IMR-90 (cell line): ENCODE measurements around the gene CLEC16A. TPM values are rescaled to one million over a fixed set of nuclear protein-coding genes. Genes with fewer than 3 reads are reported as not detected.

Experiments used
- ATAC-seq: fragments of 200-7000 bp; cut with Tn5 transposase; 2 replicates; pipeline ENCODE4 v1.9.1; 2020; ENCODE audit warnings: low read depth, mild to moderate bottlenecking, moderate library complexity
- BruUV-seq: library from RNA; stranded (reverse); fragments of 400-500 nt; replicated peaks from 2 replicates; lab custom pipeline; 2021; lab: Mats Ljungman, UMichigan
- CTCF ChIA-PET: fragments of 300-600 bp; formaldehyde crosslinking; extraction: SDS; loops from one replicate; lab custom pipeline; 2021; ENCODE audit warnings: antibody characterized with exemption; lab: Yijun Ruan, JAX
- POLR2A ChIA-PET: fragments of 300-600 bp; sonication (Branson Sonifier 250); formaldehyde crosslinking; loops from one replicate; lab custom pipeline; 2022; ENCODE audit warnings: antibody characterized with exemption; ENCODE audit not compliant: unreplicated experiment; lab: Charles Lee
- DNase-seq: peaks from one replicate; pipeline ENCODE4 v3.0.0; 2013
- H2AFZ ChIP-seq: replicated peaks from 2 replicates; pipeline ENCODE3; 2013; ENCODE audit warnings: low read length, mild to moderate bottlenecking; ENCODE audit not compliant: poor library complexity
- H2AK5ac ChIP-seq: 2 replicates; pipeline ENCODE4 v1.6.1; 2013; ENCODE audit warnings: low read depth, low read length, inconsistent platforms
- H2AK9ac ChIP-seq: replicated peaks from 2 replicates; pipeline ENCODE3; 2013; ENCODE audit warnings: mild to moderate bottlenecking, low read depth, low read length, moderate library complexity; ENCODE audit not compliant: poor library complexity
- H2BK120ac ChIP-seq: 2 replicates; pipeline ENCODE4 v1.6.1; 2013; ENCODE audit warnings: low read depth, low read length, inconsistent platforms
- H2BK15ac ChIP-seq: 3 replicates; pipeline ENCODE4 v1.6.1; 2013; ENCODE audit warnings: low read depth, low read length, inconsistent platforms
- H2BK20ac ChIP-seq: 2 replicates; pipeline ENCODE4 v1.6.1; 2013; ENCODE audit warnings: low read depth, mild to moderate bottlenecking, inconsistent platforms, low read length, moderate library complexity
- H2BK5ac ChIP-seq: 2 replicates; pipeline ENCODE4 v1.6.1; 2013; ENCODE audit warnings: mild to moderate bottlenecking, low read depth, low read length, inconsistent platforms; ENCODE audit not compliant: poor library complexity, severe bottlenecking
- H3K14ac ChIP-seq: replicated peaks from 2 replicates; pipeline ENCODE4 v1.6.1; 2013; ENCODE audit warnings: low read depth, low read length, inconsistent platforms
- H3K18ac ChIP-seq: 2 replicates; pipeline ENCODE4 v1.6.1; 2013; ENCODE audit warnings: low read depth, low read length, control low read depth
- H3K23ac ChIP-seq: 2 replicates; pipeline ENCODE4 v1.6.1; 2013; ENCODE audit warnings: low read depth, low read length, inconsistent platforms
- H3K27ac ChIP-seq: 2 replicates; pipeline ENCODE4 v1.5.1; 2013; ENCODE audit warnings: mild to moderate bottlenecking, control low read depth, low read length; ENCODE audit not compliant: insufficient read depth
- H3K27me3 ChIP-seq: 2 replicates; pipeline ENCODE4 v1.6.1; 2013; ENCODE audit warnings: low read length; ENCODE audit not compliant: control insufficient read depth, insufficient read depth
- H3K36me3 ChIP-seq: 2 replicates; pipeline ENCODE4 v1.6.1; 2013; ENCODE audit warnings: low read length, mixed read lengths; ENCODE audit not compliant: control insufficient read depth, insufficient read depth
- H3K4ac ChIP-seq: 2 replicates; pipeline ENCODE4 v1.6.1; 2013; ENCODE audit warnings: low read depth, low read length, inconsistent platforms
- H3K4me1 ChIP-seq: 2 replicates; pipeline ENCODE4 v1.6.1; 2013; ENCODE audit warnings: low read length, mixed read lengths; ENCODE audit not compliant: control insufficient read depth, insufficient read depth
- H3K4me2 ChIP-seq: 2 replicates; pipeline ENCODE4 v1.6.1; 2013; ENCODE audit warnings: low read depth, mild to moderate bottlenecking, control low read depth, low read length, moderate library complexity
- H3K4me3 ChIP-seq: 2 replicates; pipeline ENCODE4 v1.5.1; 2013; ENCODE audit warnings: low read depth, mild to moderate bottlenecking, control low read depth, low read length, moderate library complexity; ENCODE audit not compliant: insufficient read depth
- H3K56ac ChIP-seq: 2 replicates; pipeline ENCODE4 v1.6.1; 2013; ENCODE audit warnings: low read length, inconsistent platforms; ENCODE audit not compliant: insufficient read depth; ENCODE audit errors: extremely low read depth
- H3K79me1 ChIP-seq, 2 experiments: 2 replicates each; pipeline ENCODE4 v1.6.1; 2013; ENCODE audit warnings: low read length in 2 of 2, inconsistent platforms in 1 of 2, low read depth in 1 of 2
- H3K9ac ChIP-seq: 2 replicates; pipeline ENCODE4 v1.6.1; 2013; ENCODE audit warnings: low read depth, low read length, control low read depth
- H3K9me1 ChIP-seq: 2 replicates; pipeline ENCODE4 v1.6.1; 2013; ENCODE audit warnings: low read length, inconsistent platforms; ENCODE audit not compliant: insufficient read depth
- H3K9me3 ChIP-seq: 2 replicates; pipeline ENCODE4 v1.6.1; 2013; ENCODE audit warnings: low read length; ENCODE audit not compliant: control insufficient read depth, insufficient read depth
- H4K20me1 ChIP-seq: 2 replicates; pipeline ENCODE4 v1.6.1; 2013; ENCODE audit warnings: low read length, inconsistent platforms; ENCODE audit not compliant: insufficient read depth
- H4K5ac ChIP-seq: 2 replicates; pipeline ENCODE4 v1.6.1; 2013; ENCODE audit warnings: mild to moderate bottlenecking, low read depth, low read length, control low read depth
- H4K8ac ChIP-seq, 2 experiments: 2 replicates each; pipeline ENCODE4 v1.6.1; 2013; ENCODE audit warnings: low read depth in 2 of 2, low read length in 2 of 2, control low read depth in 1 of 2, inconsistent platforms in 1 of 2
- H4K91ac ChIP-seq: 2 replicates; pipeline ENCODE4 v1.6.1; 2013; ENCODE audit warnings: low read depth, low read length, inconsistent platforms; ENCODE audit not compliant: insufficient read depth
- BHLHE40 ChIP-seq: fragments of 150-350 bp; IDR thresholded peaks from 2 replicates; pipeline ENCODE4 v1.6.1; 2016; ENCODE audit warnings: mild to moderate bottlenecking, low read depth, low read length
- CEBPB ChIP-seq: IDR thresholded peaks from 2 replicates; pipeline ENCODE4 v1.6.1; 2012; ENCODE audit warnings: low read depth, low read length, improper control_type of control experiment
- CHD1 ChIP-seq: IDR thresholded peaks from 2 replicates; pipeline ENCODE4 v1.6.1; 2012; ENCODE audit warnings: low read depth, low read length, improper control_type of control experiment
- CTCF ChIP-seq: conservative IDR thresholded peaks from 2 replicates; pipeline ENCODE4 v1.5.1; 2012; ENCODE audit warnings: mild to moderate bottlenecking, low read depth, low read length, improper control_type of control experiment
- ELK1 ChIP-seq: fragments of 150-350 bp; IDR thresholded peaks from 2 replicates; pipeline ENCODE4 v1.6.1; 2016; ENCODE audit warnings: low read depth, mild to moderate bottlenecking, low read length, moderate library complexity, borderline replicate concordance
- FOS ChIP-seq: fragments of 150-350 bp; IDR thresholded peaks from 2 replicates; pipeline ENCODE4 v1.6.1; 2016; ENCODE audit warnings: low read depth, low read length
- MAFK ChIP-seq: IDR thresholded peaks from 2 replicates; pipeline ENCODE4 v1.6.1; 2012; ENCODE audit warnings: low read depth, low read length, improper control_type of control experiment
- MAZ ChIP-seq: IDR thresholded peaks from 2 replicates; pipeline ENCODE4 v1.6.1; 2012; ENCODE audit warnings: low read depth, mild to moderate bottlenecking, low read length, improper control_type of control experiment, moderate library complexity, borderline replicate concordance
- MXI1 ChIP-seq: IDR thresholded peaks from 2 replicates; pipeline ENCODE4 v1.6.1; 2012; ENCODE audit warnings: low read depth, mild to moderate bottlenecking, low read length, moderate library complexity, borderline replicate concordance
- NFE2L2 ChIP-seq: fragments of 150-350 bp; IDR thresholded peaks from 2 replicates; pipeline ENCODE4 v1.6.1; 2016; ENCODE audit warnings: low read depth, mild to moderate bottlenecking, low read length
- POLR2A ChIP-seq: IDR thresholded peaks from 2 replicates; pipeline ENCODE4 v1.6.1; 2012; ENCODE audit warnings: mild to moderate bottlenecking, low read depth, low read length
- RAD21 ChIP-seq: IDR thresholded peaks from 2 replicates; pipeline ENCODE4 v1.6.1; 2012; ENCODE audit warnings: low read length, improper control_type of control experiment
- RCOR1 ChIP-seq: IDR thresholded peaks from 2 replicates; pipeline ENCODE4 v1.6.1; 2012; ENCODE audit warnings: mild to moderate bottlenecking, low read length, improper control_type of control experiment; ENCODE audit not compliant: insufficient replicate concordance
- RFX5 ChIP-seq: IDR thresholded peaks from 2 replicates; pipeline ENCODE4 v1.8.0; 2012; ENCODE audit warnings: low read depth, mild to moderate bottlenecking, low read length, moderate library complexity
- SMC3 ChIP-seq: fragments of 150-350 bp; IDR thresholded peaks from 2 replicates; pipeline ENCODE4 v1.6.1; 2016; ENCODE audit warnings: low read depth, mild to moderate bottlenecking, antibody characterized with exemption, low read length, moderate library complexity
- USF2 ChIP-seq: fragments of 150-350 bp; IDR thresholded peaks from 2 replicates; pipeline ENCODE4 v1.6.1; 2017; ENCODE audit warnings: mild to moderate bottlenecking, antibody characterized with exemption, low read length, low read depth
- WGBS, 2 experiments: methylation state at CpG; one replicate each; pipeline versions ENCODE4 v1.1.5 to v1.1.7; 2013; ENCODE audit warnings: missing lambda C conversion rate in 2 of 2; ENCODE audit not compliant: insufficient read length in 1 of 2; ENCODE audit errors: extremely low coverage in 2 of 2; 5-methylcytosine and 5-hydroxymethylcytosine counted together
- dilution Hi-C: fragments of 300-500 bp; cut with HindIII; formaldehyde crosslinking; loops from one replicate; pipeline ENCODE4 v1.14.3; 2018; ENCODE audit warnings: low sequenced_read_pairs; ENCODE audit not compliant: unreplicated experiment
- in situ Hi-C: fragments of 300-500 bp; cut with MboI; formaldehyde crosslinking; loops from 3 replicates; pipeline ENCODE4 v1.14.3; 2019; ENCODE audit warnings: low sequenced_read_pairs, inconsistent platforms, mixed read lengths
- intact Hi-C: fragments of 100-400 bp; cut with micrococcal nuclease; formaldehyde crosslinking; loops from 2 replicates; pipeline ENCODE4 v1.10.0; 2022
- polyA plus RNA-seq, 3 experiments: library from polyadenylated mRNA; depleted of rRNA; stranded (reverse); fragments of >200 nt; gene quantifications; 2 replicates each; pipeline ENCODE4 v1.2.3, GENCODE V29; 2012; ENCODE audit warnings: low replicate concordance in 1 of 3
- total RNA-seq: library from RNA; depleted of rRNA; stranded (reverse); fragments of >200 nt; gene quantifications from 2 replicates; pipeline ENCODE4 v1.2.3, GENCODE V29; 2012

CLEC16A gene
- total and polyA plus RNA-seq, 2 of the 4 experiments (the other 2 are of a cell fraction), result 15.9 to 16.5 TPM

GRCh38 chr16:10907757-10908045 lies 36.7 kb upstream of the CLEC16A start:
- in situ Hi-C loops, result loop anchor here (25.0 kb wide), 1 partner anchor 645 kb away; no protein-coding TSS in a partner anchor
- Histone ChIP-seq H2BK5ac (no peak overlapping the region), H2AFZ (no peak overlapping the region), H2BK15ac (no peak overlapping the region), H3K36me3 (no peaks in the 10 kb centered on the region), H3K9ac (no peak overlapping the region), H3K56ac (no peak overlapping the region), H3K4ac (no peak overlapping the region), H3K4me3 (no peak overlapping the region), H4K91ac (no peak overlapping the region), H3K9me1 (no peaks in the 10 kb centered on the region), H3K9me3 (peaks cover 4% of the 10 kb centered on the region), H2AK9ac (no peak overlapping the region), H3K18ac (no peak overlapping the region), H3K27me3 (peaks cover 16% of the 10 kb centered on the region), H3K14ac (no peak overlapping the region), H4K20me1 (no peaks in the 10 kb centered on the region), H3K4me1 (no peaks in the 10 kb centered on the region), H4K8ac (no peak overlapping the region), H3K27ac (no peak overlapping the region), H2AK5ac (no peak overlapping the region), H2BK120ac (no peak overlapping the region), H3K23ac (no peak overlapping the region), H4K5ac (no peak overlapping the region), H3K79me1 (no peaks in the 10 kb centered on the region), H3K4me2 (no peak overlapping the region), H2BK20ac (no peak overlapping the region)
- ChIA-PET POLR2A (no interaction called here), CTCF (no interaction called here)
- dilution Hi-C loops, result no loop called here
- DNase-seq (no peak), ATAC-seq (no peak)
- BruUV-seq, result no TSS peak
- TF ChIP-seq NFE2L2 (no peak), BHLHE40 (no peak), CEBPB (no peak), ELK1 (no peak), POLR2A (no peak), CTCF (no peak), RAD21 (no peak), FOS (no peak), MAZ (no peak), RCOR1 (no peak), USF2 (no peak), SMC3 (no peak), MAFK (no peak), MXI1 (no peak), CHD1 (no peak), RFX5 (no peak)
- intact Hi-C loops, result no loop called here
- 83% methylated on average over 18 of the region's 21 CpGs; no CpG with 5 or more reads in 1 of the 2 experiments for WGBS, 2 experiments
